ENCODE data around the gene CDC123. TPM values are rescaled to one million over a fixed set of nuclear protein-coding genes. Genes with fewer than 3 reads are reported as not detected.
A peak's percentile ranks its signal among the peaks of the same experiment; 100 is the strongest.

CDC123 gene, protein sequence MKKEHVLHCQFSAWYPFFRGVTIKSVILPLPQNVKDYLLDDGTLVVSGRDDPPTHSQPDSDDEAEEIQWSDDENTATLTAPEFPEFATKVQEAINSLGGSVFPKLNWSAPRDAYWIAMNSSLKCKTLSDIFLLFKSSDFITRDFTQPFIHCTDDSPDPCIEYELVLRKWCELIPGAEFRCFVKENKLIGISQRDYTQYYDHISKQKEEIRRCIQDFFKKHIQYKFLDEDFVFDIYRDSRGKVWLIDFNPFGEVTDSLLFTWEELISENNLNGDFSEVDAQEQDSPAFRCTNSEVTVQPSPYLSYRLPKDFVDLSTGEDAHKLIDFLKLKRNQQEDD
- polyA plus RNA-seq (2013, experiment 1 of 2), result 181 TPM
- 158 TPM for polyA plus RNA-seq (2013, experiment 2 of 2)

DNA sequence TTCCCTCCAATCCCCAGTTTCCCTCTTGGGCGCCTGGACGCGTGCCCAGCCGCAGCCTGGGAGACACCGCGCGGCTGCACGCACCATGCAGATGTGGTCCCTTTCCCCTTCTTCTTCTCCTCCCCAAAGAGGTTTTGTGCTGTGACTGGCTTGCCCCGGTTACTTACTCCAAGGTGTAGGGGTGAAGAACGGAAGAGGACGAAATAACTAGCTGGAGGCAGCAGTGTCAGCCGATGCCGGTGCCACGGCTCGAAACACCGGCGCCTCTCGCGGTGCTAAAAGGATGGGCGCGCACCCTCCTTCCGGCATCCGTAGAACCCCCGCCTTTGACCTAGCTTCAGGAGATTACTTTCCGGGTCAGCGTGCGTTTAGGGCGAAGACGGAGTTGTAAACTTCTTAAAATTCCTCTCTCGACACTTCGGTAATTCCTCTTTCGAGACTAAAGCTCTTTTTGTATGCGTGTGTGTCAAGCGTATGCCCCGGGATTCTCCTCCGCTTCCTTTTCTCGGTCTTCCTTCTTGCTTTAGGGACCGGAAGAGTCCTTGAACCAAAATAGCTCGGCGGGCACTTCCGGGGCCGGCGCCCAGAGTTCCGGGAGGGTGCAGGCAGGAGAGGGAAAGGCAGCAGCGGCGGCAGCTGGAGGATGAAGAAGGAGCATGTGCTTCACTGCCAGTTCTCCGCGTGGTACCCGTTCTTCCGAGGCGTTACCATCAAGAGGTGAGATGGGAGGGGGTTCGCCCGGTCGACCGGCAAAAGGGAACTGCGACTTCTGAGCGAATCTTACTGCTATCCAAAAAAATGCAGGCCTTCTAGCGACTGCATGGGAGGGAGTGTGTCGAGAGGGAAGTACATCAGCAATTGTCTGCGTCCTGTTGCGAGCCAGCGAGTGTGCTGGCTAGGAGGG, at the start of gene CDC123, which contains the start of gene NUDT5:
TSS of gene CDC123 (plus strand) at position 586 of the 904 bp plus-strand sequence. CDS start at position 644, 58 bp downstream.
TSS of gene NUDT5 (minus strand) at position 289 of the 904 bp plus-strand sequence. CDS start 9,600 bp downstream, outside the sequence.
- Histone ChIP-seq H3K4me1 (ENCODE audit: insufficient read depth, low read length) (peaks cover 6% of the 10 kb centered on the region; the same call in 1 of the 2 replicates), H3K27me3 (ENCODE audit: insufficient read depth, low read length) (no peaks in the 10 kb centered on the region), H3K9me3 (ENCODE audit: insufficient read depth, low read depth, low read length) (no peaks in the 10 kb centered on the region), H3K27ac (ENCODE audit: low read depth, low read length) (peak within 1 kb of the TSS; percentile 93), H3K4me3 (ENCODE audit: low read length) (peak within 1 kb of the TSS; percentile 87), H3K9ac (ENCODE audit: low read depth, low read length) (peak within 1 kb of the TSS; percentile 91), H3K36me3 (ENCODE audit: insufficient read depth, low read length) (peaks cover 40% of the 10 kb centered on the region)
- WGBS, result under 1% methylated on average over 62 of the region's 62 CpGs

DNA sequence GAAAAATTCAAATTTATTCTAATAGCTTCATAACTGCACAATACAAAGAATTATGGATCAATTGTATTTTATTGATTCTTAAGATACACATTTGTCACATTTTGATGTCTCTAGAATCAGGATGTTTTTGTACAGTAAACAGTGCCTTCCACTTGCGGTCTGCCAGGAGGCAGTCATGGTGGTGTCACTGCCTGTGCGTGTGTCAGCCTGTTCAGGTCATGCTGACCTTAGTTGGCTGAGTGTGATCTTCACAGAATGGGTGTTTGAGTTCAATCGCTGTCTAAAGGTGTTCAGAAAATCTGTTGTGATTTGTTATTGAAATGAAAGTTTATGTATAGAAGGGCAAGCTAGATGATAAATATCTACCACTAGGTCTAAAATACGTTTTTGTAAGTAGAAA, 45.8 kb upstream of the CDC123 start:
- H3K9me3 ChIP-seq (ENCODE audit: insufficient read depth, low read depth, low read length), result no peaks in the 10 kb centered on the region
- H3K4me3 ChIP-seq (ENCODE audit: low read length), result no peak overlapping the region
- 82% methylated on average over 3 of the region's 4 CpGs for WGBS
- no peak overlapping the region for H3K9ac ChIP-seq (ENCODE audit: low read depth, low read length)
- H3K27me3 ChIP-seq (ENCODE audit: insufficient read depth, low read length), result no peaks in the 10 kb centered on the region
- no peak overlapping the region for H3K27ac ChIP-seq (ENCODE audit: low read depth, low read length)
- H3K36me3 ChIP-seq (ENCODE audit: insufficient read depth, low read length), result peaks cover 28% of the 10 kb centered on the region
- H3K4me1 ChIP-seq (ENCODE audit: insufficient read depth, low read length), result no peaks in the 10 kb centered on the region

DNA sequence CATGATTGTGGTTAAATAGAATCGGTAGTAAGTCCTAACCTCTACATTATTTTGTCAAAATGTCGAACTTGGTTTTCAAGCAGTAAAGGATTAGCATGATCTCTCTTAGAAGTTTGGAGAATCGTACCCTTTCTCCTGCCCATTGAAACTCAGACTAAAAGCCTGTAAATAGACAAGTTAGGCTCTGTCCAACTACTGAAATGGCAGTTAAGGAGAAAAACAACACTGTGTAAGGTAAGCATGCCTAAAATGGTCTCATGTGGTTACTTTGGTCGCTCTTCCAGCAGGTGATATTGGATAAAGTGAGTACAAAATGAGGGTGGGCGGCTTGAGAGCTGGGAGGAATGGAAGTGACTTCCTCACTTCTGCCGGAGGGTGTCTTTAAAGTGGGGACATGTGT, 41.5 kb upstream of the CDC123 start:
- H3K27ac ChIP-seq (ENCODE audit: low read depth, low read length), result no peak overlapping the region
- H3K9me3 ChIP-seq (ENCODE audit: insufficient read depth, low read depth, low read length), result no peaks in the 10 kb centered on the region
- H3K9ac ChIP-seq (ENCODE audit: low read depth, low read length), result no peak overlapping the region
- no peak overlapping the region for H3K4me3 ChIP-seq (ENCODE audit: low read length)
- no peaks in the 10 kb centered on the region for H3K4me1 ChIP-seq (ENCODE audit: insufficient read depth, low read length)
- peaks cover 34% of the 10 kb centered on the region for H3K36me3 ChIP-seq (ENCODE audit: insufficient read depth, low read length)
- no peaks in the 10 kb centered on the region for H3K27me3 ChIP-seq (ENCODE audit: insufficient read depth, low read length)
- 95% methylated on average over 5 of the region's 6 CpGs for WGBS

DNA sequence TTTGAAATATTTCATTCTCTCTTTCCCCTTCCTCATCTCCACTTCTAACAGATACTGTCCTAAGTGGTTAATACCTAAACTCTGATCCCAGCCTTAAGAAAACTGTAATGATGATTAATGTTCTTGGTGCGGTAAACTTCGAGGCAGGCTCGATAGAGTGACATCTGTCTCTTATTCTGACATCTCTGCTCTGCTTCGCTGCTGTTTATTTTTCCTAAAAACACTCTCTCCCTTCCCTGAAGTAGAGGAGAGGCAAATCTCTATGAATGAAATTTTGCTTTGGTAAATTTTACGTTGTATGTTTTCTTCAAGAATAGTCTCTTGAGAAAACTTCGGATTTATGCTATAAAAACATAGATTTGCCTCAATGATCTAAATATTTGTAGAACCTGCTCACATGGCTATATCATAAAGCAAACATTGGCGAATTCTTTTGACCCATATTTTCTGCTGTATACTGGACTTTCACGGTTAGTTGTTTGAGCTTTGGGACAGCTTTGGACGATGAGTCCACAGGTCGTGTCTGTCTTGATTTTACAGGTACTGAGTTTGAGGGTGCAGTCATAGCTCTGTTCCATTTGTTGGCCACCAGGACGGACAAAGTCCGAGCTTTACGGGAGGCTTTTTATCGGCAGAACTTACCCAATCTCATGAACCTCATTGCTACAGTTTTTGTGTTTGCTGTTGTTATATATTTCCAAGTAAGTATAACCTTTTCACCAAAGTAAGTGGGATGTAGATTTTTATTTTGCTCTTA, 39.4 kb upstream of the CDC123 start:
- Histone ChIP-seq H3K27ac (ENCODE audit: low read depth, low read length) (no peak overlapping the region), H3K9ac (ENCODE audit: low read depth, low read length) (no peak overlapping the region)
- 96% methylated on average over 10 of the region's 14 CpGs for WGBS

DNA sequence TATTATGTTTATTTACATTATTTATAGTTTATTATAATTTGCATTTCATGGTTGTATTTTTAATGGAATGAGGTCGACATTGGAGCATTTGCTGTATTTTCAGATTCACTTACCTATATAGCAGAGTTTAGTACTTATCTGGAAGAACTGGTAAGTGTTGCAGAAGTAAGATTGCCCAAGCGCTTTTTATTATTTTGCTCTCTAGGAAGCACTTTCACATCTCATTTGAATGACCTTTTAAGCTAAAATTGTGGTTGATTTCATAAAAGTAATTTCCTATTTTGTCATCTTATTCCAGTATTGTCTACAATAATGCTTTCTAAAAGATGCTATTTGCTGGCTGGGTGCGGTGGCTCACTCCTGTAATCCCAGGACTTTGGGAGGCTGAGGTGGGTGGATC, 37.9 kb upstream of the CDC123 start:
- Histone ChIP-seq H3K9ac (ENCODE audit: low read depth, low read length) (no peak overlapping the region), H3K9me3 (ENCODE audit: insufficient read depth, low read depth, low read length) (no peaks in the 10 kb centered on the region), H3K27ac (ENCODE audit: low read depth, low read length) (no peak overlapping the region), H3K4me1 (ENCODE audit: insufficient read depth, low read length) (no peaks in the 10 kb centered on the region), H3K36me3 (ENCODE audit: insufficient read depth, low read length) (peaks cover 56% of the 10 kb centered on the region), H3K4me3 (ENCODE audit: low read length) (no peak overlapping the region), H3K27me3 (ENCODE audit: insufficient read depth, low read length) (no peaks in the 10 kb centered on the region)
- WGBS, result 86% methylated on average over 1 of the region's 3 CpGs

More for the DNA sequence above, 39.4 kb upstream of the CDC123 start:
- H3K27me3 ChIP-seq (ENCODE audit: insufficient read depth, low read length), result no peaks in the 10 kb centered on the region
- no peaks in the 10 kb centered on the region for H3K9me3 ChIP-seq (ENCODE audit: insufficient read depth, low read depth, low read length)
- H3K4me1 ChIP-seq (ENCODE audit: insufficient read depth, low read length), result no peaks in the 10 kb centered on the region
- no peak overlapping the region for H3K4me3 ChIP-seq (ENCODE audit: low read length)
- peaks cover 42% of the 10 kb centered on the region for H3K36me3 ChIP-seq (ENCODE audit: insufficient read depth, low read length)

DNA sequence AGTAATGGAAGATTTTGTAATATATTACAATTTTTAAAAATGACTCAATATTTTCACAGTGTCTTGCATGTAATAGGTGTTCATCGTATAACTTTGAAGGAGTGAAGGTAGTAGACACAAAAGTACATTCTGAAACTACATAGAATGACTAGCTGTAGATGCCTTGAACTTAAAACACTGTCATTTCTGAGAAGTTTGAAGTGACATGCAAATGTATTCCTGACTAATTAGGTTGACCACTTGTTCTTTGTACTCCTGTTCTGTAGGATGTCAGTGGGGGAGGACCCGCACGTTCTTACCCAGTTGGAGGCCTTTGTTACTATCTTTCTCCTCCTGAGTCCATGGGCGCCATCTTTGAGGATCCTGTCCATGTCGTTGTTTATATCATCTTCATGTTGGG, 35.3 kb upstream of the CDC123 start:
- H3K27ac ChIP-seq (ENCODE audit: low read depth, low read length), result no peak overlapping the region

DNA sequence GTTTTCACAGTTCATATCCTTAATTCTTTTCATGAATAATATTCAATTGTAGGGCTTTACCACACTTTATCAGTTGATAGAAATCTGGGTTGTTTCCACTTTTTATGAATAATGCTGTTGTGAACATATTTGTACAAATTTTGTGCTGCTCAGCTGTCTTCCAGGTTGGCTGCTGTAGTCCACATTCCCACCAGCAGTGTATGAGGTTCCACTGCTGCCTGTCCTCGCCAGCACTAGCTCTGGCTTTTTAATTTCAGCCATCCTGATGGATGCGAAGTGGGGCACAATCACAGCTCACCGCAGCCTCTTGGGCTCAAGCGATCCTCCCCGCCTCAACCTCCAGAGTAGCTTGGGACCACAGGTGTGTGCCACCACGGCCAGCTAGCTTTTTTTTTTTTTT, 33.1 kb upstream of the CDC123 start:
- WGBS, result 93% methylated on average over 6 of the region's 6 CpGs
- no peak overlapping the region for H3K9ac ChIP-seq (ENCODE audit: low read depth, low read length)
- peaks cover 91% of the 10 kb centered on the region for H3K36me3 ChIP-seq (ENCODE audit: insufficient read depth, low read length)
- H3K4me1 ChIP-seq (ENCODE audit: insufficient read depth, low read length), result no peaks in the 10 kb centered on the region
- H3K27ac ChIP-seq (ENCODE audit: low read depth, low read length), result no peak overlapping the region
- no peaks in the 10 kb centered on the region for H3K27me3 ChIP-seq (ENCODE audit: insufficient read depth, low read length)
- no peak overlapping the region for H3K4me3 ChIP-seq (ENCODE audit: low read length)
- H3K9me3 ChIP-seq (ENCODE audit: insufficient read depth, low read depth, low read length), result no peaks in the 10 kb centered on the region

More for the DNA sequence above, 35.3 kb upstream of the CDC123 start:
- Histone ChIP-seq H3K4me3 (ENCODE audit: low read length) (no peak overlapping the region), H3K9ac (ENCODE audit: low read depth, low read length) (no peak overlapping the region), H3K36me3 (ENCODE audit: insufficient read depth, low read length) (peaks cover 73% of the 10 kb centered on the region), H3K9me3 (ENCODE audit: insufficient read depth, low read depth, low read length) (no peaks in the 10 kb centered on the region), H3K4me1 (ENCODE audit: insufficient read depth, low read length) (no peaks in the 10 kb centered on the region), H3K27me3 (ENCODE audit: insufficient read depth, low read length) (no peaks in the 10 kb centered on the region)
- WGBS, result 87% methylated on average over 5 of the region's 5 CpGs

DNA sequence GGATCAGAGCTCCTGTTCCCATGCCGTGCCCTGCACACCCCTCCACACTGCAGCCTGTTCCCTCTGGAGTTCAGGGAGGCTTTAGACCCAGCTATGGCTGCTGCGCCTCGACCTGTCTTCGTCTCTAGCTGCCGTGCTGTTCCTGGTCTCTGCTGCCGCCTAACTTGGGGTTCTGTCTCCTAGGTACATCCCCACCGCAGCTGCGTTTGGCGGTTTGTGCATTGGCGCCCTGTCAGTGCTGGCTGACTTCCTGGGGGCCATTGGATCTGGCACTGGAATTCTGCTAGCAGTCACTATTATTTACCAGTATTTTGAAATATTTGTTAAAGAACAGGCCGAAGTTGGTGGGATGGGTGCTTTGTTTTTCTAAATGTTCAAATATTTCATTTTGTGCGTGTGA, 31.9 kb upstream of the CDC123 start:
- H3K9ac ChIP-seq (ENCODE audit: low read depth, low read length), result no peak overlapping the region
- WGBS, result 93% methylated on average over 12 of the region's 12 CpGs
- H3K9me3 ChIP-seq (ENCODE audit: insufficient read depth, low read depth, low read length), result no peaks in the 10 kb centered on the region
- H3K27me3 ChIP-seq (ENCODE audit: insufficient read depth, low read length), result no peaks in the 10 kb centered on the region
- peaks cover 90% of the 10 kb centered on the region for H3K36me3 ChIP-seq (ENCODE audit: insufficient read depth, low read length)
- H3K27ac ChIP-seq (ENCODE audit: low read depth, low read length), result no peak overlapping the region
- H3K4me3 ChIP-seq (ENCODE audit: low read length), result no peak overlapping the region
- H3K4me1 ChIP-seq (ENCODE audit: insufficient read depth, low read length), result no peaks in the 10 kb centered on the region

DNA sequence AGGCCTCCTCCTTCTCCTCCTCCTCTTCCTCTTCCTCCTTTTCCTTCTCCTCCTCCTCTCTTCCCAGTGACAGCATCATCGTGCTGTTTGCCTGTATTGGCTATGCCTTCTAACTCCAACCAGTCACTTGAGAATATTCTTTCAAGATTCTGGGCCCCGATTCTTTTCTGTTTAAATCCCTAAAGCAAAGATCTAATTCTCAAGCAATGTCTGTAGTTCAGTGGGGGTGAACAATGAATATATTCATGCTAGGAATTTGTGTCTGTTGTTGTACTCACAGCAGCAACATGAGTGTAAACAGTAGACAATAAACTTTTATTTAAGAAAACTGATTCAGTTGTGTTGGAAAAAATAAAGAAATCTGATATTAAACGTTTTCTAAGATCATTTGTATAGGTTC, 31.0 kb upstream of the CDC123 start:
- Histone ChIP-seq H3K9me3 (ENCODE audit: insufficient read depth, low read depth, low read length) (no peaks in the 10 kb centered on the region), H3K27me3 (ENCODE audit: insufficient read depth, low read length) (no peaks in the 10 kb centered on the region), H3K27ac (ENCODE audit: low read depth, low read length) (no peak overlapping the region), H3K4me1 (ENCODE audit: insufficient read depth, low read length) (no peaks in the 10 kb centered on the region), H3K9ac (ENCODE audit: low read depth, low read length) (no peak overlapping the region), H3K36me3 (ENCODE audit: insufficient read depth, low read length) (peaks cover 90% of the 10 kb centered on the region), H3K4me3 (ENCODE audit: low read length) (no peak overlapping the region)
- 90% methylated on average over 3 of the region's 3 CpGs for WGBS

DNA sequence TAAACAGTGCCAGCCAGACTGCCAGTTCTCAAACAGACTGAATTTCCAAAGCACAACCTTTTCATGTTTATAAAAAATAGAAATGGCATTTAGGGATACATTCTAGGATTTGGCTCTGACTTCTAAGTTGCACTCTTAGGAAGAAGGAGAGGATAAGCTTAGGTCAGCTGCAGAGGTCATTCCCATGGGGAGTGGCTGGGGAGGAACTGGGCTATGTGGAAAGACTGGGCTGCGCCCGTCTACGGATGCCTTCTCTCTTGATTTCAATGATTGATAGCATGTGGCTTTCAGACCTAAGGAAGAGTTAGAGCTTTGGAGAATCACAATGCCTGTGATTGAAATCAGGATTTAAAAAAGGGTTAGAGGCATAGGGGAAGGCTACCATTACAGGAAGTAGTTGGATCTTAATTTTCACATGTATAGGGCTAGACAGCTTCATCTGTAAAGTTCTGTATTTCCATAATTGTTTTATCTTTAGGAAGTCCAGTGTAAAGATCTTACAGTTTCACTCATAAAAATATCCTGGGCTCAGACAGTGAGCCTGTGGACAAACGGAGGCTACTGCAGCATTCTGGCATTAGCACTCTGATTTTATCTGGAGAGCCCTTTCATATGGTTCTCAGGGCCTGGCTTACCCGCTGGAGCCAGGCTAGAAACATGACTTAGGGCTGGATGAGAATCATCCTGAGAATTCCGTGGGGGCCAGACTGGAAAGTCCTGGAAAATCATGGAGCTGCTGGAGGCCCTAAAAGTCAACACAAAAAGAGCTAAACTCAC, 29.8 kb upstream of the CDC123 start:
- H3K4me3 ChIP-seq (ENCODE audit: low read length), result no peak overlapping the region
- peaks cover 90% of the 10 kb centered on the region for H3K36me3 ChIP-seq (ENCODE audit: insufficient read depth, low read length)
- H3K9me3 ChIP-seq (ENCODE audit: insufficient read depth, low read depth, low read length), result no peaks in the 10 kb centered on the region
- 93% methylated on average over 6 of the region's 6 CpGs for WGBS
- no peak overlapping the region for H3K9ac ChIP-seq (ENCODE audit: low read depth, low read length)
- H3K27me3 ChIP-seq (ENCODE audit: insufficient read depth, low read length), result no peaks in the 10 kb centered on the region
- H3K4me1 ChIP-seq (ENCODE audit: insufficient read depth, low read length), result no peaks in the 10 kb centered on the region
- no peak overlapping the region for H3K27ac ChIP-seq (ENCODE audit: low read depth, low read length)
